IMR-90 (cell line): ENCODE data around the gene CNNM2.

Experiments
- CTCF ChIP-seq: conservative IDR thresholded peaks from 2 replicates; pipeline ENCODE4 v1.5.1; 2012; ENCODE audit warnings: mild to moderate bottlenecking, low read depth, low read length, improper control_type of control experiment
- ELK1 ChIP-seq: fragments of 150-350 bp; IDR thresholded peaks from 2 replicates; pipeline ENCODE4 v1.6.1; 2016; ENCODE audit warnings: low read depth, mild to moderate bottlenecking, low read length, moderate library complexity, borderline replicate concordance
- FOS ChIP-seq: fragments of 150-350 bp; IDR thresholded peaks from 2 replicates; pipeline ENCODE4 v1.6.1; 2016; ENCODE audit warnings: low read depth, low read length
- MAFK ChIP-seq: IDR thresholded peaks from 2 replicates; pipeline ENCODE4 v1.6.1; 2012; ENCODE audit warnings: low read depth, low read length, improper control_type of control experiment
- MXI1 ChIP-seq: IDR thresholded peaks from 2 replicates; pipeline ENCODE4 v1.6.1; 2012; ENCODE audit warnings: low read depth, mild to moderate bottlenecking, low read length, moderate library complexity, borderline replicate concordance
- POLR2A ChIP-seq: IDR thresholded peaks from 2 replicates; pipeline ENCODE4 v1.6.1; 2012; ENCODE audit warnings: mild to moderate bottlenecking, low read depth, low read length
- RAD21 ChIP-seq: IDR thresholded peaks from 2 replicates; pipeline ENCODE4 v1.6.1; 2012; ENCODE audit warnings: low read length, improper control_type of control experiment
- RFX5 ChIP-seq: IDR thresholded peaks from 2 replicates; pipeline ENCODE4 v1.8.0; 2012; ENCODE audit warnings: low read depth, mild to moderate bottlenecking, low read length, moderate library complexity
- SMC3 ChIP-seq: fragments of 150-350 bp; IDR thresholded peaks from 2 replicates; pipeline ENCODE4 v1.6.1; 2016; ENCODE audit warnings: low read depth, mild to moderate bottlenecking, antibody characterized with exemption, low read length, moderate library complexity

- TF ChIP-seq POLR2A, result no peak
- no peak for TF ChIP-seq CTCF
- no peak for TF ChIP-seq FOS
- no peak for TF ChIP-seq RFX5
- no peak for TF ChIP-seq SMC3
- no peak for TF ChIP-seq MXI1
- TF ChIP-seq RAD21, result no peak
- no peak for TF ChIP-seq ELK1
- TF ChIP-seq MAFK, result no peak
These were observed 27.9 kb downstream of the CNNM2 start for GRCh38 chr10:102945962-102946361.
